SK-N-SH (cell line): ENCODE data around the gene BMP6. TPM values are rescaled to one million over a fixed set of nuclear protein-coding genes. Genes with fewer than 3 reads are reported as not detected.
A peak's percentile ranks its signal among the peaks of the same experiment; 100 is the strongest.

Source experiments
- CTCF ChIA-PET: fragments of 300-600, 350-600 bp; formaldehyde crosslinking; extraction: SDS; loops from one replicate; lab custom pipeline; 2021; lab: Yijun Ruan, JAX
- POLR2A ChIA-PET: fragments of 350-600 bp; sonication (Branson Sonifier 250); formaldehyde crosslinking; extraction: SDS; loops from one replicate; lab custom pipeline; 2020; ENCODE audit warnings: antibody characterized with exemption, inconsistent platforms; lab: Yijun Ruan, JAX
- DNase-seq: peaks from one replicate; pipeline ENCODE4 v3.0.0; 2012
- H2AFZ ChIP-seq: fragments of 200-600 bp; sonication (generic); 2 replicates; pipeline ENCODE4 v1.8.1; 2016; ENCODE audit warnings: antibody characterized with exemption, mild to moderate bottlenecking, low read depth
- H3F3A ChIP-seq: fragments of 200-600 bp; sonication (generic); replicated peaks from 2 replicates; pipeline ENCODE3; 2016; ENCODE audit warnings: antibody characterized with exemption, mild to moderate bottlenecking; ENCODE audit not compliant: insufficient read depth
- H3K27ac ChIP-seq, 2 experiments: fragments of 200-500 bp in 1 of 2; fragments of 200-600 bp in 1 of 2; sonication (Bioruptor generic) in 1 of 2; sonication (generic), shearing (Covaris generic) in 1 of 2; 2 replicates each; pipeline versions ENCODE4 v1.5.1 to v1.6.1; 2014 to 2016; ENCODE audit warnings: low read depth in 2 of 2, inconsistent platforms in 1 of 2, low read length in 1 of 2, mild to moderate bottlenecking in 1 of 2, mixed read lengths in 1 of 2
- H3K27me3 ChIP-seq: fragments of 200-600 bp; sonication (generic), shearing (Covaris generic); 2 replicates; pipeline ENCODE4 v1.6.1; 2016; ENCODE audit warnings: mixed run types; ENCODE audit not compliant: insufficient read depth
- H3K36me3 ChIP-seq, 2 experiments: fragments of 200-500 bp in 1 of 2; fragments of 200-600 bp in 1 of 2; sonication (Bioruptor generic) in 1 of 2; sonication (generic) in 1 of 2; replicated peaks in 1 of 2; 2 replicates each; pipeline versions ENCODE3 to v1.5.1; 2014 to 2016; ENCODE audit warnings: low read length in 1 of 2, mild to moderate bottlenecking in 1 of 2; ENCODE audit not compliant: insufficient read depth in 2 of 2, control insufficient read depth in 1 of 2
- H3K4me1 ChIP-seq, 2 experiments: fragments of 200-500 bp in 1 of 2; fragments of 200-600 bp in 1 of 2; sonication (Bioruptor generic) in 1 of 2; sonication (generic), shearing (Covaris generic) in 1 of 2; 2 replicates each; pipeline versions ENCODE4 v1.5.1 to v1.6.1; 2014 to 2016; ENCODE audit warnings: low read depth in 1 of 2, low read length in 1 of 2, mixed run types in 1 of 2; ENCODE audit not compliant: insufficient read depth in 2 of 2, control insufficient read depth in 1 of 2
- H3K4me2 ChIP-seq: fragments of 200-600 bp; sonication (generic), shearing (Covaris generic); 2 replicates; pipeline ENCODE4 v1.6.1; 2017; ENCODE audit warnings: mixed run types
- H3K4me3 ChIP-seq, 2 experiments: fragments of 200-500 bp in 1 of 2; fragments of 200-600 bp in 1 of 2; sonication (Bioruptor generic) in 1 of 2; sonication (generic), shearing (Covaris generic) in 1 of 2; 2 replicates each; pipeline versions ENCODE4 v1.5.1 to v1.8.1; 2014 to 2016; ENCODE audit warnings: low read depth in 2 of 2, inconsistent platforms in 1 of 2, low read length in 1 of 2, mild to moderate bottlenecking in 1 of 2, mixed read lengths in 1 of 2, moderate library complexity in 1 of 2
- H3K79me2 ChIP-seq: fragments of 200-600 bp; sonication (generic); 2 replicates; pipeline ENCODE4 v1.8.1; 2017; ENCODE audit warnings: mild to moderate bottlenecking; ENCODE audit not compliant: insufficient read depth
- H3K9ac ChIP-seq: fragments of 200-600 bp; sonication (generic); 2 replicates; pipeline ENCODE4 v1.6.1; 2017; ENCODE audit warnings: mixed run types
- H3K9me2 ChIP-seq: fragments of 200-600 bp; sonication (generic); 2 replicates; pipeline ENCODE4 v1.6.1; 2017; ENCODE audit warnings: mixed run types
- H3K9me3 ChIP-seq: fragments of 200-600 bp; sonication (generic); 2 replicates; pipeline ENCODE4 v1.6.1; 2017; ENCODE audit warnings: mixed run types, mild to moderate bottlenecking, moderate library complexity
- H4K20me1 ChIP-seq: fragments of 200-600 bp; sonication (generic); 2 replicates; pipeline ENCODE4 v1.6.1; 2017; ENCODE audit warnings: mild to moderate bottlenecking, mixed run types; ENCODE audit not compliant: insufficient read depth
- CTCF ChIP-seq: fragments of 200-600 bp; sonication (generic); IDR thresholded peaks from 2 replicates; pipeline ENCODE4 v1.6.1; 2017; ENCODE audit warnings: antibody characterized with exemption, mild to moderate bottlenecking, moderate library complexity
- EZH2phosphoT487 ChIP-seq: fragments of 200-600 bp; sonication (generic); IDR thresholded peaks from 2 replicates; pipeline ENCODE4 v1.6.1; 2017; ENCODE audit warnings: low read depth, mixed run types, mild to moderate bottlenecking, antibody characterized with exemption, moderate library complexity, borderline replicate concordance
- FOSL2 ChIP-seq: IDR thresholded peaks from 2 replicates; pipeline ENCODE4 v1.4.0; 2012; ENCODE audit warnings: low read depth, mild to moderate bottlenecking, moderate library complexity, borderline replicate concordance
- FOXM1 ChIP-seq: IDR thresholded peaks from 2 replicates; pipeline ENCODE4 v1.4.0; 2012; ENCODE audit warnings: low read depth, mild to moderate bottlenecking
- GABPA ChIP-seq: IDR thresholded peaks from 2 replicates; pipeline ENCODE4 v1.4.0; 2012; ENCODE audit warnings: low read depth, mild to moderate bottlenecking
- MEF2A ChIP-seq: IDR thresholded peaks from 2 replicates; pipeline ENCODE4 v1.4.0; 2012; ENCODE audit warnings: low read depth, borderline replicate concordance
- POLR2AphosphoS5 ChIP-seq: IDR thresholded peaks from 2 replicates; pipeline ENCODE4 v1.6.1; 2012; ENCODE audit warnings: low read depth, low read length
- RAD21 ChIP-seq: IDR thresholded peaks from 2 replicates; pipeline ENCODE4 v1.6.1; 2012; ENCODE audit warnings: mild to moderate bottlenecking, low read length
- RCOR1 ChIP-seq: fragments of 150-350 bp; IDR thresholded peaks from 2 replicates; pipeline ENCODE4 v1.6.1; 2017; ENCODE audit warnings: antibody characterized with exemption, low read length
- SIN3A ChIP-seq: IDR thresholded peaks from 2 replicates; pipeline ENCODE4 v1.6.1; 2012; ENCODE audit warnings: low read depth, mild to moderate bottlenecking, low read length, moderate library complexity, borderline replicate concordance
- SMC3 ChIP-seq: IDR thresholded peaks from 2 replicates; pipeline ENCODE4 v1.6.1; 2012; ENCODE audit warnings: low read depth, low read length, improper control_type of control experiment
- TEAD4 ChIP-seq: IDR thresholded peaks from 2 replicates; pipeline ENCODE4 v1.4.0; 2012; ENCODE audit warnings: mild to moderate bottlenecking, borderline replicate concordance; ENCODE audit not compliant: insufficient read depth
- YY1 ChIP-seq: IDR thresholded peaks from 2 replicates; pipeline ENCODE4 v1.4.0; 2012; ENCODE audit warnings: low read depth, mild to moderate bottlenecking
- WGBS: methylation state at CpG from one replicate; pipeline ENCODE4 v1.1.6; 2017; ENCODE audit warnings: low lambda C conversion rate; 5-methylcytosine and 5-hydroxymethylcytosine counted together
- polyA plus RNA-seq, 3 experiments: library from polyadenylated mRNA; depleted of rRNA; stranded (reverse); fragments of >200 nt; gene quantifications; 2 replicates each; pipeline ENCODE4 v1.2.3, GENCODE V29; 2012
- TF ChIP-seq, protein P1 (sequence below): IDR thresholded peaks from 2 replicates; pipeline ENCODE4 v1.6.1; 2012; ENCODE audit warnings: mild to moderate bottlenecking, low read depth, low read length, moderate library complexity
- TF ChIP-seq, protein P2 (sequence below): IDR thresholded peaks from 2 replicates; pipeline ENCODE4 v1.4.0; 2012; ENCODE audit warnings: low read depth, borderline replicate concordance
- TF ChIP-seq, protein P3 (sequence below): fragments of 150-350 bp; IDR thresholded peaks from 2 replicates; pipeline ENCODE4 v1.6.1; 2017; ENCODE audit warnings: antibody characterized with exemption, low read length, low read depth, borderline replicate concordance

The BMP6 gene
- polyA plus RNA-seq, 1 of the 3 experiments (the other 2 are of a cell fraction): not detected

- Histone ChIP-seq H3K79me2 (no peaks in the 10 kb centered on the region), H4K20me1 (no peaks in the 10 kb centered on the region), H3K9me3 (no peaks in the 10 kb centered on the region)
- ChIA-PET POLR2A (no interaction called here), CTCF (interaction anchor here (0.6 to 3.1 kb wide), 12 partner anchors 8 to 1040 kb away, joined by 3 to 18 read pairs (median 3); no protein-coding TSS in a partner anchor)
- WGBS: 2% methylated on average over 3 of the region's 3 CpGs
- TF ChIP-seq, protein P1, sequence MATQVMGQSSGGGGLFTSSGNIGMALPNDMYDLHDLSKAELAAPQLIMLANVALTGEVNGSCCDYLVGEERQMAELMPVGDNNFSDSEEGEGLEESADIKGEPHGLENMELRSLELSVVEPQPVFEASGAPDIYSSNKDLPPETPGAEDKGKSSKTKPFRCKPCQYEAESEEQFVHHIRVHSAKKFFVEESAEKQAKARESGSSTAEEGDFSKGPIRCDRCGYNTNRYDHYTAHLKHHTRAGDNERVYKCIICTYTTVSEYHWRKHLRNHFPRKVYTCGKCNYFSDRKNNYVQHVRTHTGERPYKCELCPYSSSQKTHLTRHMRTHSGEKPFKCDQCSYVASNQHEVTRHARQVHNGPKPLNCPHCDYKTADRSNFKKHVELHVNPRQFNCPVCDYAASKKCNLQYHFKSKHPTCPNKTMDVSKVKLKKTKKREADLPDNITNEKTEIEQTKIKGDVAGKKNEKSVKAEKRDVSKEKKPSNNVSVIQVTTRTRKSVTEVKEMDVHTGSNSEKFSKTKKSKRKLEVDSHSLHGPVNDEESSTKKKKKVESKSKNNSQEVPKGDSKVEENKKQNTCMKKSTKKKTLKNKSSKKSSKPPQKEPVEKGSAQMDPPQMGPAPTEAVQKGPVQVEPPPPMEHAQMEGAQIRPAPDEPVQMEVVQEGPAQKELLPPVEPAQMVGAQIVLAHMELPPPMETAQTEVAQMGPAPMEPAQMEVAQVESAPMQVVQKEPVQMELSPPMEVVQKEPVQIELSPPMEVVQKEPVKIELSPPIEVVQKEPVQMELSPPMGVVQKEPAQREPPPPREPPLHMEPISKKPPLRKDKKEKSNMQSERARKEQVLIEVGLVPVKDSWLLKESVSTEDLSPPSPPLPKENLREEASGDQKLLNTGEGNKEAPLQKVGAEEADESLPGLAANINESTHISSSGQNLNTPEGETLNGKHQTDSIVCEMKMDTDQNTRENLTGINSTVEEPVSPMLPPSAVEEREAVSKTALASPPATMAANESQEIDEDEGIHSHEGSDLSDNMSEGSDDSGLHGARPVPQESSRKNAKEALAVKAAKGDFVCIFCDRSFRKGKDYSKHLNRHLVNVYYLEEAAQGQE: no peak
- TF ChIP-seq RCOR1: no peak
- TF ChIP-seq SMC3: peak; percentile 44
- TF ChIP-seq, protein P2, sequence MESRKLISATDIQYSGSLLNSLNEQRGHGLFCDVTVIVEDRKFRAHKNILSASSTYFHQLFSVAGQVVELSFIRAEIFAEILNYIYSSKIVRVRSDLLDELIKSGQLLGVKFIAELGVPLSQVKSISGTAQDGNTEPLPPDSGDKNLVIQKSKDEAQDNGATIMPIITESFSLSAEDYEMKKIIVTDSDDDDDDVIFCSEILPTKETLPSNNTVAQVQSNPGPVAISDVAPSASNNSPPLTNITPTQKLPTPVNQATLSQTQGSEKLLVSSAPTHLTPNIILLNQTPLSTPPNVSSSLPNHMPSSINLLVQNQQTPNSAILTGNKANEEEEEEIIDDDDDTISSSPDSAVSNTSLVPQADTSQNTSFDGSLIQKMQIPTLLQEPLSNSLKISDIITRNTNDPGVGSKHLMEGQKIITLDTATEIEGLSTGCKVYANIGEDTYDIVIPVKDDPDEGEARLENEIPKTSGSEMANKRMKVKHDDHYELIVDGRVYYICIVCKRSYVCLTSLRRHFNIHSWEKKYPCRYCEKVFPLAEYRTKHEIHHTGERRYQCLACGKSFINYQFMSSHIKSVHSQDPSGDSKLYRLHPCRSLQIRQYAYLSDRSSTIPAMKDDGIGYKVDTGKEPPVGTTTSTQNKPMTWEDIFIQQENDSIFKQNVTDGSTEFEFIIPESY: no peak
- TF ChIP-seq RAD21: peak; percentile 63
- no peak for TF ChIP-seq SIN3A
- TF ChIP-seq POLR2AphosphoS5: no peak
- no peak for TF ChIP-seq TEAD4
- TF ChIP-seq EZH2phosphoT487: no peak
- no peak for TF ChIP-seq FOXM1
- no peak for TF ChIP-seq FOSL2
- TF ChIP-seq YY1: no peak
- TF ChIP-seq MEF2A: no peak
- TF ChIP-seq CTCF: peak; percentile 58
- TF ChIP-seq, protein P3, sequence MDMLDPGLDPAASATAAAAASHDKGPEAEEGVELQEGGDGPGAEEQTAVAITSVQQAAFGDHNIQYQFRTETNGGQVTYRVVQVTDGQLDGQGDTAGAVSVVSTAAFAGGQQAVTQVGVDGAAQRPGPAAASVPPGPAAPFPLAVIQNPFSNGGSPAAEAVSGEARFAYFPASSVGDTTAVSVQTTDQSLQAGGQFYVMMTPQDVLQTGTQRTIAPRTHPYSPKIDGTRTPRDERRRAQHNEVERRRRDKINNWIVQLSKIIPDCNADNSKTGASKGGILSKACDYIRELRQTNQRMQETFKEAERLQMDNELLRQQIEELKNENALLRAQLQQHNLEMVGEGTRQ: no peak
- no peak for TF ChIP-seq GABPA
- TF ChIP-seq, all 33 proteins: peak for 3
- Histone ChIP-seq H3K4me1 (peaks cover 0 to 6% of the 10 kb centered on the region in 2 experiments; a peak in 1 of 4 replicates), H3F3A (no peaks in the 10 kb centered on the region), H2AFZ (no peak overlapping the region), H3K9me2 (no peaks in the 10 kb centered on the region), H3K27ac (no peak overlapping the region), H3K4me3 (no peak overlapping the region), H3K4me2 (no peak overlapping the region), H3K36me3 (no peaks in the 10 kb centered on the region), H3K9ac (no peak overlapping the region), H3K27me3 (peaks cover 28% of the 10 kb centered on the region)
- peak; percentile 28 for DNase-seq
Measured at GRCh38 chr6:7721649-7722048, 4.2 kb upstream of the BMP6 start.
